Bronchial epithelial cell (primary cell): ENCODE data around the gene ADARB2. TPM values are rescaled to one million over a fixed set of nuclear protein-coding genes. Genes with fewer than 3 reads are reported as not detected.
"Not testable (repeated sequence)": the region's sequence is repeated elsewhere in the genome, so short reads cannot be mapped to it uniquely, and the experiment has no call there.

Experiments
- DNase-seq: peaks from one replicate; pipeline ENCODE4 v3.0.0-alpha.2; 2010; ENCODE audit warnings: low read depth
- FAIRE-seq: peaks from 2 replicates; lab custom pipeline; 2011; peaks lifted over from hg19 to GRCh38; lab: Jason Lieb, UNC
- H3K27me3 ChIP-seq: 2 replicates; pipeline ENCODE4 v1.5.1; 2011; ENCODE audit warnings: low read length; ENCODE audit not compliant: control insufficient read depth, insufficient read depth
- H3K36me3 ChIP-seq: 2 replicates; pipeline ENCODE4 v1.5.1; 2011; ENCODE audit warnings: low read length; ENCODE audit not compliant: control insufficient read depth, insufficient read depth
- H3K4me3 ChIP-seq: 2 replicates; pipeline ENCODE4 v1.5.1; 2011; ENCODE audit warnings: mild to moderate bottlenecking, low read depth, low read length, control low read depth
- total RNA-seq: library from RNA; depleted of rRNA; stranded (reverse); fragments of >200 nt; gene quantifications from 2 replicates; pipeline ENCODE4 v1.2.1, GENCODE V29; 2014
- TF ChIP-seq, protein P1 (sequence below): IDR thresholded peaks from 2 replicates; pipeline ENCODE4 v1.5.1; 2011; ENCODE audit warnings: mild to moderate bottlenecking, moderate library complexity, low read length, control low read depth, inconsistent platforms; ENCODE audit not compliant: insufficient read depth, severe bottlenecking

Gene ADARB2
- total RNA-seq, 1 donor from 2014 or later: not detected

GRCh38 chr10:1399431-1400100, 337.8 kb downstream of the ADARB2 start:
- TF ChIP-seq, protein P1, sequence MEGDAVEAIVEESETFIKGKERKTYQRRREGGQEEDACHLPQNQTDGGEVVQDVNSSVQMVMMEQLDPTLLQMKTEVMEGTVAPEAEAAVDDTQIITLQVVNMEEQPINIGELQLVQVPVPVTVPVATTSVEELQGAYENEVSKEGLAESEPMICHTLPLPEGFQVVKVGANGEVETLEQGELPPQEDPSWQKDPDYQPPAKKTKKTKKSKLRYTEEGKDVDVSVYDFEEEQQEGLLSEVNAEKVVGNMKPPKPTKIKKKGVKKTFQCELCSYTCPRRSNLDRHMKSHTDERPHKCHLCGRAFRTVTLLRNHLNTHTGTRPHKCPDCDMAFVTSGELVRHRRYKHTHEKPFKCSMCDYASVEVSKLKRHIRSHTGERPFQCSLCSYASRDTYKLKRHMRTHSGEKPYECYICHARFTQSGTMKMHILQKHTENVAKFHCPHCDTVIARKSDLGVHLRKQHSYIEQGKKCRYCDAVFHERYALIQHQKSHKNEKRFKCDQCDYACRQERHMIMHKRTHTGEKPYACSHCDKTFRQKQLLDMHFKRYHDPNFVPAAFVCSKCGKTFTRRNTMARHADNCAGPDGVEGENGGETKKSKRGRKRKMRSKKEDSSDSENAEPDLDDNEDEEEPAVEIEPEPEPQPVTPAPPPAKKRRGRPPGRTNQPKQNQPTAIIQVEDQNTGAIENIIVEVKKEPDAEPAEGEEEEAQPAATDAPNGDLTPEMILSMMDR: no peak
- H3K4me3 ChIP-seq: no peak overlapping the region
- FAIRE-seq (no peak), DNase-seq (no peak)
- no peaks in the 10 kb centered on the region for H3K27me3 ChIP-seq
- no peaks in the 10 kb centered on the region for H3K36me3 ChIP-seq

GRCh38 chr10:1398626-1399410, 338.5 kb downstream of the ADARB2 start:
- DNase-seq: no peak
- no peaks in the 10 kb centered on the region for H3K27me3 ChIP-seq

DNA sequence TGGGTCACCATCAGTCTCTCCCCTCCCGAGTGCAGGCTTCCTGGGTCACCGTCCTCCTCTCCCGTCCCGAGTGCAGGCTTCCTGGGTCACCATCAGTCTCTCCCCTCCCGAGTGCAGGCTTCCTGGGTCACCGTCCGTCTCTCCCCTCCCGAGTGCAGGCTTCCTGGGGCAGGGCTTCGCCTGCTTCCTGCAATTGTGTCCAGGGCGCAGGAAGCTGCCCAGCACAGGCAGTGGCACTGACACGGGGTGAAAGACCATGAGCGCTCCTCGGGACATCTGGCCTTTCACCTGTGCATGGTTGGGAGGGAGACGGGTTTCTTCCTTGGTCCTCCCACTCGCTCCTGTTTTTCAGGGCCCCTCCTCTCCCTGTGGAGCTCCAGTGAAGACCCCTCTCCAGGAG, 339.2 kb downstream of the ADARB2 start:
- H3K36me3 ChIP-seq, H3K27me3 ChIP-seq, DNase-seq, H3K4me3 ChIP-seq, FAIRE-seq: not testable (repeated sequence)

More at GRCh38 chr10:1398626-1399410, 338.5 kb downstream of the ADARB2 start:
- TF ChIP-seq, protein P1: no peak
- Histone ChIP-seq H3K4me3 (no peak overlapping the region), H3K36me3 (no peaks in the 10 kb centered on the region)
- no peak for FAIRE-seq

GRCh38 chr10:1396297-1396635, 341.1 kb downstream of the ADARB2 start:
- H3K4me3 ChIP-seq: no peak overlapping the region
- no peaks in the 10 kb centered on the region for H3K36me3 ChIP-seq
- FAIRE-seq: no peak
- no peak for DNase-seq
- TF ChIP-seq, protein P1: no peak
- no peaks in the 10 kb centered on the region for H3K27me3 ChIP-seq

- FAIRE-seq (no peak), DNase-seq (no peak)
- Histone ChIP-seq H3K27me3 (no peaks in the 10 kb centered on the region), H3K36me3 (no peaks in the 10 kb centered on the region), H3K4me3 (no peak overlapping the region)
- TF ChIP-seq, protein P1: no peak
These were observed 341.6 kb downstream of the ADARB2 start for GRCh38 chr10:1395481-1396296.

DNA sequence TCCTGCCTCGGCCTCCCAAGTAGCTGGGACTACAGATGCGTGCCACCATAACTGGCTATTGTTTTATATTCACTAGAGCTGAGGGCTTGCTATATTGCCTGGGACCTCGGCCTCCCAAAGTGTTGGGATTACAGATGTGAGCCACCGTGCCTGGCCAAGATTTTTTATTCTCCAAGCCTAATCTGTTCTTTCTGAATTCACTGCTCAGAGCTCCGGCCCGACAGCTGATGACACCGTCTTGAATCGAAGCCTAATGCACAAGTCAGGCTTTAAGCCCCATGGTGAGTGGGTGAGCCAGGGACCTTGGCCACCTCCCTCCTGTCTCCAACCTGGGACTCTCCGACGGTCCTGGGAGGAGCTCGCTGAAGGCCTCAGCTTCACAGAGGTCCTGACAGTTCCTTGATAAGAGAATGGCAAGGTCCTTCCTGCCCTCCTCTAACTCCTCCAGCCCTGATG, 342.3 kb downstream of the ADARB2 start:
- TF ChIP-seq, protein P1: no peak
- no peak for DNase-seq
- no peak for FAIRE-seq
- H3K36me3 ChIP-seq: no peaks in the 10 kb centered on the region
- H3K4me3 ChIP-seq: no peak overlapping the region
- no peaks in the 10 kb centered on the region for H3K27me3 ChIP-seq
